C4-2B (cell line): ENCODE results near the gene KLF17.

ENCODE experiments used
- H3K27ac ChIP-seq: fragments of 450-650 bp; 2 replicates; pipeline ENCODE4 v1.5.1; 2017
- ZFX ChIP-seq: fragments of 450-650 bp; IDR thresholded peaks from 2 replicates; pipeline ENCODE4 v1.6.1; 2017
- TF ChIP-seq, protein P1 (sequence below): fragments of 450-650 bp; conservative IDR thresholded peaks from 2 replicates; pipeline ENCODE4 v1.5.1; 2017; ENCODE audit warnings: mild to moderate bottlenecking

The KLF17 gene, protein sequence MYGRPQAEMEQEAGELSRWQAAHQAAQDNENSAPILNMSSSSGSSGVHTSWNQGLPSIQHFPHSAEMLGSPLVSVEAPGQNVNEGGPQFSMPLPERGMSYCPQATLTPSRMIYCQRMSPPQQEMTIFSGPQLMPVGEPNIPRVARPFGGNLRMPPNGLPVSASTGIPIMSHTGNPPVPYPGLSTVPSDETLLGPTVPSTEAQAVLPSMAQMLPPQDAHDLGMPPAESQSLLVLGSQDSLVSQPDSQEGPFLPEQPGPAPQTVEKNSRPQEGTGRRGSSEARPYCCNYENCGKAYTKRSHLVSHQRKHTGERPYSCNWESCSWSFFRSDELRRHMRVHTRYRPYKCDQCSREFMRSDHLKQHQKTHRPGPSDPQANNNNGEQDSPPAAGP

DNA sequence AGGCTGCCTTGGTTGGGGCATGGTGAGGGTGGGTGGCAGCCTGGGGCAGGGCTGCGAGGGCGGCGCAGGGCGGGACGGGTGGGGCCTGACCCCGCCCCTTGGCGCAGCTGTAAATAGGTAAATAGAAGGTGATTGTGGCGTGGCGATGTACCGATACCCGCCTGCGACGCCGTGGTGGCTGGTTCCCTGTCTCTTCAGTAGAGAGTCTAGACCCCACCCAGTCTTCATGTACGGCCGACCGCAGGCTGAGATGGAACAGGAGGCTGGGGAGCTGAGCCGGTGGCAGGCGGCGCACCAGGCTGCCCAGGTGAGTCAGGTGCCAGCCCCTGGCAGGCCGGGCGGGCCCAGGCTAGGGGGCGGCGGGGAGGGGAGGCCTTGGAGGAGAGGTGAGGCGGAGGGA is at the start of gene KLF17:
TSS of gene KLF17 (plus strand) at position 140 of the 400 bp plus-strand sequence. CDS start at position 227, 87 bp downstream.
- TF ChIP-seq, protein P1, sequence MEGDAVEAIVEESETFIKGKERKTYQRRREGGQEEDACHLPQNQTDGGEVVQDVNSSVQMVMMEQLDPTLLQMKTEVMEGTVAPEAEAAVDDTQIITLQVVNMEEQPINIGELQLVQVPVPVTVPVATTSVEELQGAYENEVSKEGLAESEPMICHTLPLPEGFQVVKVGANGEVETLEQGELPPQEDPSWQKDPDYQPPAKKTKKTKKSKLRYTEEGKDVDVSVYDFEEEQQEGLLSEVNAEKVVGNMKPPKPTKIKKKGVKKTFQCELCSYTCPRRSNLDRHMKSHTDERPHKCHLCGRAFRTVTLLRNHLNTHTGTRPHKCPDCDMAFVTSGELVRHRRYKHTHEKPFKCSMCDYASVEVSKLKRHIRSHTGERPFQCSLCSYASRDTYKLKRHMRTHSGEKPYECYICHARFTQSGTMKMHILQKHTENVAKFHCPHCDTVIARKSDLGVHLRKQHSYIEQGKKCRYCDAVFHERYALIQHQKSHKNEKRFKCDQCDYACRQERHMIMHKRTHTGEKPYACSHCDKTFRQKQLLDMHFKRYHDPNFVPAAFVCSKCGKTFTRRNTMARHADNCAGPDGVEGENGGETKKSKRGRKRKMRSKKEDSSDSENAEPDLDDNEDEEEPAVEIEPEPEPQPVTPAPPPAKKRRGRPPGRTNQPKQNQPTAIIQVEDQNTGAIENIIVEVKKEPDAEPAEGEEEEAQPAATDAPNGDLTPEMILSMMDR = no peak
- TF ChIP-seq ZFX = no peak
- no peak within 1 kb of the TSS for H3K27ac ChIP-seq

DNA sequence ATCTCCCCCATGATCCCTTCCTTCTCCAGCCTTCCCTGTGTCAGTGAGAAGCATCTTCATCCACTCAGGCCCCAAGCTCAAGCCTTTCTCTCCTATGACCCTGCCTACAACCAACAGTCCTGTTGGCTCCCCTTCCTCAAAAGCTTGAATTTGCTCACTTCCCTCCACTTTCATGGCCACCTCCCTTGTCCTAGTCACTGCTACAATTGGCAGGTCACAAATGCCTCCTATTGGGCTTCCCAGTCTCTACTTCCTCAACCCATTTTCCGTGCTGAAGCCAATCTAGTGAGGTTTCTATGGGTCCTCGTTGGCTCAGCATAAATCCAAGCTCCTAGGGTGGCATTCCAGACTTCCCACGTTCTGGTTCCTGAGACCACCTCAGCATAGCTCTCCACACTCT is 47.2 kb upstream of the KLF17 start:
- no peak overlapping the region for H3K27ac ChIP-seq
- TF ChIP-seq, protein P1 = no peak
- TF ChIP-seq ZFX = no peak

DNA sequence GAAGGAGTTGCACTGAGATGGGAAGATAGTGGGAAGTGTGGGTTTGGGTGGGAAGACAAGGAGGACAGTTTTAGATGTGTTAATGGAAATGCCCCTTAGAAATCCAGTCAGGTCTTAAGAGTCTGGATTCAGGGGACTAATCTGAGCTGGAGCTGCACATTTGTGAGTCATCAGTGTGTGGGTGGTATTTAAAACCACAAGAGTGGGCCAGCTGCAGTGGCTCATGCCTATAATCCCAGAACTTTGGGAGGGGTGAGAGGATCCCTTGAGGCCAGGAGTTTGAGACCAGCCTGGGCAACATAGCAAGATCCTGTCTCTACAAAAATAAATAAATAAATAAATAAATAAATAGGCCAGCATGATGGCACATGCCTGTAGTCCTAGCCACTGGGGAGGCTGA is 46.4 kb upstream of the KLF17 start:
- no peak overlapping the region for H3K27ac ChIP-seq
- TF ChIP-seq, protein P1 = no peak
- no peak for TF ChIP-seq ZFX

DNA sequence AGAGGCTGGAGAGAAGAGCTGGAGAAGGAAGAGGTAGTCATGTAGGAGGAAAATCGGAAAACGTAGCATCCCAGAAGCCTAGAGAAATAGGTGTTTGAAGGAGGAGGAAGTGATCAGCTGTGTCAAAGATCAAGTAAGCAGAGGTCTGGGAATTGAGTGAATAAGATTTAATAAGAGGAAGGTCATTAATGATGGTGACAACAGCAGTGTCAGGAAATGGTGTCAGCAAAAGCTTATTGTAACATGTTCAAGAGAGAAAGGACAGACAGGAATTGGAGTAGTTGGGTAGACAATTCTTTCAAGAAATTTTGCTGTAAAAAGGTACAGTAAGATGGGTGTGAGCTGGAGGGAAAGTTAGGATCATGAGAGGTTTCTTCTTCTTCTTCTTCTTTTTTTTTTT is 45.8 kb upstream of the KLF17 start:
- TF ChIP-seq ZFX = no peak
- TF ChIP-seq, protein P1 = no peak
- H3K27ac ChIP-seq = no peak overlapping the region

DNA sequence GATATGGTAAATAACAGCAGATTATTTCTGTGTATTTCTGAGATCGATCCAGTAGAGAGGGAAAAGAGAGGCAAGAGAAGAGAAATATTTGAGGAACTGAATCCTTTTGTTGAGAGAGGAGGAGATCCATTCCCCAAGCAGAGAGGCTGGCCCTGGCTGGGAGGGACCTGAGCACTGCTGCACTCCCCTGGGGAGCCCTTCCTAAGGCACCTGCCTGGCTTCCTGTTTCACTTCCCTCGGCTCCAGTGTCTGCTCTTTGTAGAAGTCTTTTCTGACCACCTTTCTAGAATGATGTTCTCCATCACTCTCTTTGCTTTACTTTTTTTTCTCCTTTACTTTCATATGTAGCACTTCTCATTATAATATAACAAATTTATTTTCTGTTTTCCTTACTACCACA is 45.1 kb upstream of the KLF17 start:
- TF ChIP-seq ZFX = no peak
- TF ChIP-seq, protein P1 = no peak
- H3K27ac ChIP-seq = no peak overlapping the region

DNA sequence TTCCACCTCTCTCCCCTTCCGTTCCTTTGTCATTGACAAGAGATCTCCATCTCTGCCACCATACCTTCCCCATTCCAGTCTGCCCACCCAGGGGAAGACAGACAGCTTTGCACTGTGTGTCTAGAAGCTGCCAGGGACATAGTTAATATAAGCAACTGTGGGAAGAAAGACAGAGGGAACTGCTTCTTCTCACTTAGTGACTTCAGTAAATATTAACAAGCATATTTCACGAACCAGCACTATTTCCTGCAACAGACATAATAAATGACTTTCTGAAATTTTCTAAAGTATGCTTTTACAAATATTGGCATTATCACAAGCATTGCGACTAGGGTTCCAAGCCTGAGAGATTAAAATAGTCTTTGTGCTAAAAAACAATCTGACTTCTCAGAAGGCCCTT is 44.2 kb upstream of the KLF17 start:
- no peak for TF ChIP-seq ZFX
- TF ChIP-seq, protein P1 = no peak

DNA sequence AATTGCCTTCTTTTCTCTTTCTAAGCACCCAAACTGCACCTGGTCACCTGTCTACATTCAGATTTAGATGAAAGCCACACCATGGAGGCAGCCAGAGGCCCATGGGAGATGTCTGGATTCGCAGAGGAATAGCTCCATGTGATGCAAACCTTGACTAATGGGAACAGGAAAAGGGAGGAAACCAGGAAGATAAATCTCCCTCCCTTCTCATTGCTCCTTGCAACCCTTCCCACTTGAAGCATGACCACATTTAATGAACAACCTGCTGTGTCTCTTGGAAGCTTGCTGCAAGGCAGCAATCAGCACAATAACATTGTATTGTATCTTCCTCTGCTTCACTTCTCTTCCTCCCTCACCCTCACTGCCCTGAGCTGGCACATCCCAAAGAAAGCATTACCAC is 42.6 kb upstream of the KLF17 start:
- TF ChIP-seq, protein P1 = no peak
- no peak for TF ChIP-seq ZFX
- no peak overlapping the region for H3K27ac ChIP-seq

More for the DNA sequence above, 44.2 kb upstream of the KLF17 start:
- H3K27ac ChIP-seq = no peak overlapping the region
